ENCODE data around the gene TBC1D2.

TBC1D2 gene

DNA sequence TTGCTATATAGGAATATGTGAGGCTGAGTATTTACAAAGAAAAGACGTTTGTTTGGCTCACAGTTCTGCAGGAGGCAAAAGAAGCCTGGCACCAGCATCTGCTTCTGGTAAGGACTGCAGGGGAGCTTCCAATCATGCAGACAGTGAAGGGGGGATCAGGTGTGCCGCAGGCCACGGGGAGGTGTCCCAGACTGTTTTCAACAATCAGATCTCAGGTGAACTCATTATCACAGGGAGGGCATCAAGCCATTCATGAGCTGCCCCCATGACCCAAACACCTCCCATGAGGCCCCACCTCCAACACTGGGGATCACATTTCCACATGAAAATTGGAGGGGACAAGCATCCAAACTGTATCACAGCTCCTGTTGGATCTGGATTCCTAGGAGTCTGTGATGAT lies 106.0 kb downstream of the TBC1D2 start:
- TF ChIP-seq, protein P1, sequence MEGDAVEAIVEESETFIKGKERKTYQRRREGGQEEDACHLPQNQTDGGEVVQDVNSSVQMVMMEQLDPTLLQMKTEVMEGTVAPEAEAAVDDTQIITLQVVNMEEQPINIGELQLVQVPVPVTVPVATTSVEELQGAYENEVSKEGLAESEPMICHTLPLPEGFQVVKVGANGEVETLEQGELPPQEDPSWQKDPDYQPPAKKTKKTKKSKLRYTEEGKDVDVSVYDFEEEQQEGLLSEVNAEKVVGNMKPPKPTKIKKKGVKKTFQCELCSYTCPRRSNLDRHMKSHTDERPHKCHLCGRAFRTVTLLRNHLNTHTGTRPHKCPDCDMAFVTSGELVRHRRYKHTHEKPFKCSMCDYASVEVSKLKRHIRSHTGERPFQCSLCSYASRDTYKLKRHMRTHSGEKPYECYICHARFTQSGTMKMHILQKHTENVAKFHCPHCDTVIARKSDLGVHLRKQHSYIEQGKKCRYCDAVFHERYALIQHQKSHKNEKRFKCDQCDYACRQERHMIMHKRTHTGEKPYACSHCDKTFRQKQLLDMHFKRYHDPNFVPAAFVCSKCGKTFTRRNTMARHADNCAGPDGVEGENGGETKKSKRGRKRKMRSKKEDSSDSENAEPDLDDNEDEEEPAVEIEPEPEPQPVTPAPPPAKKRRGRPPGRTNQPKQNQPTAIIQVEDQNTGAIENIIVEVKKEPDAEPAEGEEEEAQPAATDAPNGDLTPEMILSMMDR (IDR thresholded peaks at IDR 0.05; ENCODE audit: unreplicated experiment in 3 of 3), result no peak
- Mint-ChIP-seq H3K27me3 (ENCODE audit: low read depth) (no peaks in the 10 kb centered on the region), H3K4me1 (no peaks in the 10 kb centered on the region), H3K27ac (no peak overlapping the region), H3K4me3 (no peak overlapping the region), H3K36me3 (ENCODE audit: low read depth) (no peaks in the 10 kb centered on the region), H3K9me3 (no peaks in the 10 kb centered on the region)

Measured in nephron (organoid).